SKM-1 treated with dmso at 0.1 percent for 144 hours (cell line): ENCODE measurements around the gene DUOX2.
"Not testable (repeated sequence)": the region's sequence is repeated elsewhere in the genome, so short reads cannot be mapped to it uniquely, and the experiment has no call there.

Experiments used
- DNase-seq: peaks from one replicate; lab custom pipeline; 2025; ENCODE audit not compliant: unreplicated experiment; lab: John Stamatoyannopoulos, UW

DUOX2 gene

GRCh38 chr15:45139770-45140169, 25.8 kb upstream of the DUOX2 start:
- DNase-seq = no peak

- no peak for DNase-seq
Observed at GRCh38 chr15:45138814-45139765, 25.1 kb upstream of the DUOX2 start.

GRCh38 chr15:45137703-45138102, 23.7 kb upstream of the DUOX2 start:
- DNase-seq = no peak

- DNase-seq = no peak
Observed at GRCh38 chr15:45136378-45136764, 22.4 kb upstream of the DUOX2 start.

GRCh38 chr15:45135705-45136377, 21.9 kb upstream of the DUOX2 start:
- DNase-seq = not testable (repeated sequence)

- DNase-seq = no peak
Observed at GRCh38 chr15:45134682-45135604, 21.0 kb upstream of the DUOX2 start.

GRCh38 chr15:45134046-45134445, 20.1 kb upstream of the DUOX2 start:
- DNase-seq = no peak

GRCh38 chr15:45133561-45133920, 19.6 kb upstream of the DUOX2 start:
- DNase-seq = no peak

GRCh38 chr15:45132844-45133560, 19.0 kb upstream of the DUOX2 start:
- no peak for DNase-seq

GRCh38 chr15:45131510-45131909, 17.5 kb upstream of the DUOX2 start:
- DNase-seq = no peak

- DNase-seq = no peak
Observed at GRCh38 chr15:45130291-45131000, 16.5 kb upstream of the DUOX2 start.

GRCh38 chr15:45129651-45130129, 15.7 kb upstream of the DUOX2 start, which contains the start of the genes DUOX1 and DUOXA1:
DUOX1 (plus strand) TSS chr15:45129994; CDS start chr15:45131967, 1,973 bp downstream.
DUOXA1 (minus strand) TSS chr15:45129879; CDS start chr15:45123014, 6,865 bp downstream.
- no peak for DNase-seq

- no peak for DNase-seq
Observed at GRCh38 chr15:45128971-45129639, 15.1 kb upstream of the DUOX2 start.

GRCh38 chr15:45126535-45127158, 12.7 kb upstream of the DUOX2 start:
- peak; percentile 20 for DNase-seq

- no peak for DNase-seq
Observed at GRCh38 chr15:45123397-45123796, 9.4 kb upstream of the DUOX2 start.

GRCh38 chr15:45122719-45123118, 8.7 kb upstream of the DUOX2 start:
- DNase-seq = no peak

GRCh38 chr15:45121706-45122417, 7.9 kb upstream of the DUOX2 start:
- DNase-seq = no peak

- DNase-seq = no peak
Observed at GRCh38 chr15:45121020-45121419, 7.0 kb upstream of the DUOX2 start.
